Stomach (tissue), 9 donors: ENCODE data around the gene PI4K2B. TPM values are rescaled to one million over a fixed set of nuclear protein-coding genes. Genes with fewer than 3 reads are reported as not detected.
"Not testable (repeated sequence)": the region's sequence is repeated elsewhere in the genome, so short reads cannot be mapped to it uniquely, and the experiment has no call there.

ENCODE experiments used
- DNase-seq, 2 donors: peaks; one replicate each; pipeline versions ENCODE4 v3.0.0 to v3.0.0-alpha.2; 2013 to 2019
- H3K27ac ChIP-seq, 5 donors: fragments of 200-600 bp in 4 of 5; sonication (generic) in 4 of 5; one replicate each; pipeline ENCODE4 v1.5.1; 2013 to 2019; ENCODE audit warnings: mild to moderate bottlenecking in 1 of 5, moderate library complexity in 1 of 5
- H3K27me3 ChIP-seq, 3 donors: fragments of 200-600 bp; sonication (generic); one replicate each; pipeline ENCODE4 v1.5.1; 2017 to 2019; ENCODE audit warnings: mixed run types in 1 of 3
- H3K36me3 ChIP-seq, 4 donors: fragments of 200-600 bp; sonication (generic); 1 replicate in 3 of 4; 2 replicates in 1 of 4; pipeline ENCODE4 v1.5.1; 2016 to 2019
- H3K4me1 ChIP-seq, 4 donors: fragments of 200-600 bp; sonication (generic); one replicate each; pipeline ENCODE4 v1.5.1; 2016 to 2019
- H3K4me3 ChIP-seq, 4 donors: fragments of 200-600 bp; sonication (generic) in 3 of 4; one replicate each; pipeline ENCODE4 v1.5.1; 2016 to 2019; ENCODE audit warnings: mild to moderate bottlenecking in 1 of 4
- H3K9me3 ChIP-seq, 4 donors: fragments of 200-600 bp; sonication (generic); one replicate each; pipeline ENCODE4 v1.5.1; 2016 to 2019
- EP300 ChIP-seq: sonication (generic); formaldehyde crosslinking; IDR thresholded peaks from one replicate; pipeline ENCODE4 v1.6.1; 2017; ENCODE audit warnings: antibody characterized with exemption
- POLR2A ChIP-seq, 4 donors: fragments of 450-650 bp; IDR thresholded peaks; one replicate each; pipeline ENCODE4 v1.6.1; 2016; ENCODE audit warnings: antibody characterized with exemption in 4 of 4, control low read depth in 2 of 4, mild to moderate bottlenecking in 1 of 4, moderate library complexity in 1 of 4
- POLR2AphosphoS5 ChIP-seq, 3 donors: sonication (generic); formaldehyde crosslinking; IDR thresholded peaks; one replicate each; pipeline ENCODE4 v1.6.1; 2016; ENCODE audit warnings: antibody characterized with exemption in 3 of 3
- WGBS, 5 donors: extraction: QIAGEN DNeasy Blood & Tissue Kit in 3 of 5; methylation state at CpG; one replicate each; pipeline versions ENCODE4 v1.1.5 to v1.1.7; 2013 to 2018; 5-methylcytosine and 5-hydroxymethylcytosine counted together
- intact Hi-C: fragments of 100-400 bp; cut with DNase I; formaldehyde crosslinking; loops from one replicate; pipeline ENCODE4 v1.15.1; 2023; ENCODE audit warnings: low total_unique reads
- polyA plus RNA-seq, 3 donors: library from polyadenylated mRNA; stranded (reverse); fragments of 200-250 nt; gene quantifications; one replicate each; pipeline ENCODE4 v1.2.3, GENCODE V29; 2013
- total RNA-seq, 5 donors: library from RNA; depleted of rRNA; stranded (reverse); fragments of >200 nt; gene quantifications; one replicate each; pipeline versions ENCODE4 v1.1.0 to v1.2.3, GENCODE V29; 2014 to 2016
- TF ChIP-seq, protein P1 (sequence below), 7 experiments: fragments of 450-650 bp in 4 of 7; fragments of 200-600 bp in 3 of 7; sonication (generic) in 3 of 7; IDR thresholded peaks; one replicate each; pipeline ENCODE4 v1.5.1; 2016 to 2019; ENCODE audit warnings: antibody characterized with exemption in 7 of 7, control low read depth in 2 of 7, mild to moderate bottlenecking in 1 of 7
- donor health status: healthy with polysubstance abuse.
- donor health status: Bipolar disorder and iron deficiency.
- donor health status: healthy.

Gene PI4K2B
- total and polyA plus RNA-seq, 8 donors, result 9.3 to 65.2 (median 21.5) TPM

DNA sequence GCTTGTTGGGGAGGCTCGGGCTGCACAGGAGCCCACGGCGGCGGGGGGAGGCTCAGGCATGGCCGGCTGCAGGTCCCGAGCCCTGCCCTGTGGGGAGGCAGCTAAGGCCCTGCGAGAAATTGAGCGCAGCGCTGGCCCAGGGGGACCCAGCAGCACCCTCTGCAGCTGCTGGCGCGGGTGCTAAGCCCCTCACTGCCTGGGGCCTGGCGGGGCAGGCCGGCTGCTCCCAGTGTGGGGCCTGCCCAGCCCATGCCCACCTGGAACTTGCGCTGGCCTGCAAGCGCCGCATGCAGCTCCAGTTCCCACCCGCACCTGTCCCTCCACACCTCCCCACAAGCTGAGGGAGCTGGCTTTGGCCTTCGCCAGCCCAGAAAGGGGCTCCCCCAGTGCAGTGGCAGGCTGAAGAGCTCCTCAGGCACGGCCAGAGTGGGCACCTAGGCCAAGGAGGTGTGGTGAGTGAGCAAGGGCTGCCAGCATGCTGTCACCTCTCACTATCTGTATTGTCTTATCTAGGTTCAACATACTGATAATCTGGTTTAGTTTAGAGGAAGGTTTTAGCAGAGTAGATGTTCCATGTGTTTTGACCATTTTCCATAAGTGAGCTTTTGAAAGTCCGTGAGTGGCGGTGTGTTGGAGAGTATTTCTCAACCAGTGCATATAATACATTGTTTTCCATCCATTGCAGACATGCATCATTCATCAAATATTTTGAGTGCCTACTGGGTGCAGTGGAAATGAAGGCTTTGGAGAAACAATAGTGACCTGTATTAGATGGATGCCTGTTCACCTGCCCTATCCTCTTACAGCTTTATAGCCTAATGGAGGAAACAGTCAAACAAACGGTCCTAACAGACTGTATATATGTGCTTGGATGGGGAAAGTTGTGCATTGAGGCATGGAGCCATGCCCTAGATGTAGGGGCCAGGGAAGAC lies 13.1 kb downstream of the PI4K2B start:
- H3K27ac ChIP-seq, result peak overlapping the region in 1 of 5 donors; percentile 36
- no peak for DNase-seq

DNA sequence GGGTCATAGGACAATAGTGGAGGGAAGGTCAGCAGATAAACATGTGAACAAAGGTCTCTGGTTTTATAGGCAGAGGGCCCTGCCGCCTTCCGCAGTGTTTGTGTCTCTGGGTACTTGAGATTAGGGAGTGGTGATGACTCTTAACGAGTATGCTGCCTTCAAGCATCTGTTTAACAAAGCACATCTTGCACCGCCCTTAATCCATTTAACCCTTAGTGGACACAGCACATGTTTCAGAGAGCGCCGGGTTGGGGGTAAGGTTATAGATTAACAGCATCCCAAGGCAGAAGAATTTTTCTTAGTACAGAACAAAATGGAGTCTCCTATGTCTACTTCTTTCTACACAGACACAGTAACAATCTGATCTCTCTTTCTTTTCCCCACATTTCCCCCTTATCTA lies 15.0 kb downstream of the PI4K2B start:
- H3K27me3 ChIP-seq, H3K36me3 ChIP-seq, H3K27ac ChIP-seq, H3K4me3 ChIP-seq, DNase-seq, H3K9me3 ChIP-seq, intact Hi-C loops: not testable (repeated sequence)
- 73 to 90% (median 80%) methylated on average over 6 of the region's 6 CpGs for WGBS, 5 donors
- peaks cover 7 to 39% (median 19%) of the 10 kb centered on the region in 4 donors for H3K4me1 ChIP-seq

More for the DNA sequence above, 13.1 kb downstream of the PI4K2B start:
- 81 to 89% (median 87%) methylated on average over 12 to 22 of the region's 22 CpGs for WGBS, 5 donors
- peaks cover 7 to 29% (median 14%) of the 10 kb centered on the region in 4 donors for H3K4me1 ChIP-seq
- intact Hi-C loops, result no loop called here
- H3K27me3 ChIP-seq, result no peaks in the 10 kb centered on the region
- H3K4me3 ChIP-seq, result no peak overlapping the region
- no peak for TF ChIP-seq POLR2A (IDR thresholded peaks at IDR 0.05)
- no peak for TF ChIP-seq POLR2AphosphoS5 (IDR thresholded peaks at IDR 0.05)
- TF ChIP-seq, protein P1, sequence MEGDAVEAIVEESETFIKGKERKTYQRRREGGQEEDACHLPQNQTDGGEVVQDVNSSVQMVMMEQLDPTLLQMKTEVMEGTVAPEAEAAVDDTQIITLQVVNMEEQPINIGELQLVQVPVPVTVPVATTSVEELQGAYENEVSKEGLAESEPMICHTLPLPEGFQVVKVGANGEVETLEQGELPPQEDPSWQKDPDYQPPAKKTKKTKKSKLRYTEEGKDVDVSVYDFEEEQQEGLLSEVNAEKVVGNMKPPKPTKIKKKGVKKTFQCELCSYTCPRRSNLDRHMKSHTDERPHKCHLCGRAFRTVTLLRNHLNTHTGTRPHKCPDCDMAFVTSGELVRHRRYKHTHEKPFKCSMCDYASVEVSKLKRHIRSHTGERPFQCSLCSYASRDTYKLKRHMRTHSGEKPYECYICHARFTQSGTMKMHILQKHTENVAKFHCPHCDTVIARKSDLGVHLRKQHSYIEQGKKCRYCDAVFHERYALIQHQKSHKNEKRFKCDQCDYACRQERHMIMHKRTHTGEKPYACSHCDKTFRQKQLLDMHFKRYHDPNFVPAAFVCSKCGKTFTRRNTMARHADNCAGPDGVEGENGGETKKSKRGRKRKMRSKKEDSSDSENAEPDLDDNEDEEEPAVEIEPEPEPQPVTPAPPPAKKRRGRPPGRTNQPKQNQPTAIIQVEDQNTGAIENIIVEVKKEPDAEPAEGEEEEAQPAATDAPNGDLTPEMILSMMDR (IDR thresholded peaks at IDR 0.05), result no peak
- TF ChIP-seq EP300, result no peak
- no peaks in the 10 kb centered on the region for H3K9me3 ChIP-seq
- H3K36me3 ChIP-seq, result no peaks in the 10 kb centered on the region

DNA sequence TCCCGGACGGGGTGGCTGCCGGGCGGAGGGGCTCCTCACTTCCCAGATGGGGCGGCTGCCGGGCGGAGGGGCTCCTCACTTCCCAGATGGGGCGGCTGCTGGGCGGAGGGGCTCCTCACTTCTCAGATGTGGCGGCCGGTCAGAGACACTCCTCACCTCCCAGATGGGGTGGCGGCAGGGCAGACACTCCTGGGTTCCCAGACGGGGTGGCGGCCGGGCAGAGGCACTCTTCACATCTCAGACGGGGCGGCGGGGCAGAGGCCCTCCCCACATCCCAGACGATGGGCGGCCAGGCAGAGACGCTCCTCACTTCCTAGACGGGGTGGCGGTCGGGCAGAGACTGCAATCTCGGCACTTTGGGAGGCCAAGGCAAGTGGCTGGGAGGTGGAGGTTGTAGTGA lies 15.7 kb downstream of the PI4K2B start:
- H3K9me3 ChIP-seq, H3K4me3 ChIP-seq, H3K36me3 ChIP-seq, DNase-seq, H3K27ac ChIP-seq, H3K27me3 ChIP-seq, intact Hi-C loops: not testable (repeated sequence)
- H3K4me1 ChIP-seq, result peaks cover 7 to 43% (median 19%) of the 10 kb centered on the region in 4 donors
- WGBS, 5 donors, result 94 to 99% (median 98%) methylated on average over 14 to 25 of the region's 25 CpGs; no CpG with 5 or more reads in 1 of the 5 donors

DNA sequence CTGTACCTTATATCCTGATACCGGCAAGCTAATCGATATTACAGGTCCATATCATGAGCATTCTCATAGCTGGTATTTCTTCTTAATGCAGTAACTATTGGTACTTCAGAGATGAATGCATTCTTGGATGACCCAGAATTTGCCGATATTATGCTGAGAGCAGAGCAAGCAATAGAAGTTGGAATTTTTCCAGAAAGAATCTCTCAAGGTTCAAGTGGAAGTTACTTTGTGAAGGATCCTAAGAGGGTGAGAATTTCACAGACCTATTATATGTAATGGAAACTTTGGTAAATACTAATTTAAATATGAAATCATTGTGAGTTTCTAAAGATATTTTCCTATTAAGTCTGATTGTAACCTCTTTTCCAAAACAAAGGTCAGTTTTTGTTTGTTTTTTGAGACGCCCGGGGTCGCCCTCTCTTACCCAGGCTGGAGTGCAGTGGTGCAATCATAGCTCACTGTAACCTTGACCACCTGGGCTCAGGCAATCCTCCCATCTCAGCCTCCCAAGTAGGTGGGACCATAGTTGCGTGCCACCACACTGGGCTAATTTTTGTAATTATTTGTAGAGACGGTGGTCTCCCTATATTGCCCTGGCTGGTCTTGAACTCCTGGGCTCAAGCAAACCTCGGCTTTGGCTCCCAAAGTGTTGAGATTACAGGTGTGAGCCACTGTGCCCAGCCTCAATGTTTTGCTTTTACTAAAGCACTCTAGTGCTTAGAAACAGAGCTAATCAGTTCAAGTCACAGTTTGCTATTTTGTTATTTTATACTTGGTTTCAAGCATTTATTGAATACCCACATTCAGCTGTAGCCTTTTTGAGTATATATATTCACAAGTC lies 18.6 kb downstream of the PI4K2B start:
- H3K27me3 ChIP-seq, result no peaks in the 10 kb centered on the region
- peaks cover 17 to 31% (median 26%) of the 10 kb centered on the region in 4 donors for H3K36me3 ChIP-seq
- WGBS, 5 donors, result 57 to 66% (median 61%) methylated on average over 9 of the region's 9 CpGs
- H3K27ac ChIP-seq, result peak overlapping the region in 4 of 5 donors; percentile 8 to 59 (median 34)
- no peaks in the 10 kb centered on the region for H3K9me3 ChIP-seq
- intact Hi-C loops, result no loop called here
- TF ChIP-seq POLR2A (IDR thresholded peaks at IDR 0.05), result no peak
- no peak for TF ChIP-seq POLR2AphosphoS5 (IDR thresholded peaks at IDR 0.05)
- TF ChIP-seq, protein P1 (IDR thresholded peaks at IDR 0.05), result no peak
- TF ChIP-seq EP300, result no peak
- no peak for DNase-seq
- no peak overlapping the region for H3K4me3 ChIP-seq
- H3K4me1 ChIP-seq, result peaks cover 0 to 41% (median 12%) of the 10 kb centered on the region in 4 donors

DNA sequence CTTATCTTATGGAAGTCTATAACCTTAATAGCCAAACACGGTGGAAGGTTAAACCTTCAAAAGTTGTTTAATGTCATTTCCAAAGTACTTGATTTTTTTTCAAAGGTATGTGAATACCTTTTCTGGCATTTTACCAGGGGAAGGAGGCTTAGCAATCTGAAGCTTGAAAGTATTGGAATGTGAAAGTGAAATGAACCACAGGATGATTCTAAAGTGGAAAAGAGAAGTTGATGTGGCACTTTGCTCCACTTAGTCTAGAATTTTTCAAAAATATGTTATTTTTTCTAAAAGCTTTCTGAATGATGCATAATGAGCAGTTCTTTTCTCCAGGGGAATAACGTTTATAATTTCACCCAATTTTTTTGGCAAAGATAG lies 19.2 kb downstream of the PI4K2B start:
- peaks cover 0 to 38% (median 11%) of the 10 kb centered on the region in 4 donors for H3K4me1 ChIP-seq
- H3K9me3 ChIP-seq, result no peaks in the 10 kb centered on the region
- intact Hi-C loops, result no loop called here
- WGBS, 5 donors, result 11 to 16% (median 12%) methylated on average over 2 of the region's 2 CpGs
- no peak for TF ChIP-seq EP300
- no peak for TF ChIP-seq POLR2A (IDR thresholded peaks at IDR 0.05)
- TF ChIP-seq POLR2AphosphoS5 (IDR thresholded peaks at IDR 0.05), result no peak
- TF ChIP-seq, protein P1 (IDR thresholded peaks at IDR 0.05), result no peak
- H3K4me3 ChIP-seq, result no peak overlapping the region
- DNase-seq, result peak in 1 of 2 donors; percentile 71
- H3K27me3 ChIP-seq, result no peaks in the 10 kb centered on the region
- H3K27ac ChIP-seq, result peak overlapping the region in 3 of 5 donors; percentile 8 to 59 (median 24)
- peaks cover 17 to 36% (median 28%) of the 10 kb centered on the region in 4 donors for H3K36me3 ChIP-seq

DNA sequence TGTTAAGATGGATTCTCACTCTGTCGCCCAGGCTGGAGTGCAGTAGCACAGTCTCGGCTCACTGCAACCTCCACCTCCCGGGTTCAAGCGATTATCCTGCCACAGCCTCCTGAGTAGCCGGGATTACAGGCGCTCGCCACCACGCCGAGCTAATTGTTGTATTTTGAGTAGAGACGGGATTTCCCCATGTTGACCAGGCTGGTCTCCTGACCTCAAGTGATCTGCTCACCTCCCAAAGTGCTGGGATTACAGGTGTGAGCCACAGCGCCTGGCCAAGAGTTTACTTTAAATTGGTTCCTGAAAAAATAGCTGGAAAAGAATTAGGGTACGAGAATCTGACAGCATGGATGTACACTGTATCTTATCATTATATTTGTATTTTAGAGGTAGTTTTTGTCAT lies 20.0 kb downstream of the PI4K2B start:
- DNase-seq, H3K27ac ChIP-seq, H3K4me3 ChIP-seq, intact Hi-C loops, H3K9me3 ChIP-seq, H3K27me3 ChIP-seq: not testable (repeated sequence)
- Histone ChIP-seq H3K36me3 (peaks cover 17 to 36% (median 32%) of the 10 kb centered on the region in 4 donors), H3K4me1 (peaks cover 0 to 38% (median 11%) of the 10 kb centered on the region in 4 donors)
- WGBS, 5 donors, result 88 to 93% (median 93%) methylated on average over 12 of the region's 12 CpGs
